GM21526 (cell line): ENCODE measurements around the gene SKOR1.

Experiments used
- ATAC-seq: cut with Tn5 transposase; IDR thresholded peaks from one replicate; pipeline ENCODE4 v1.9.1; 2021; ENCODE audit warnings: moderate library complexity; ENCODE audit not compliant: unreplicated experiment, low FRiP score

The SKOR1 gene

DNA sequence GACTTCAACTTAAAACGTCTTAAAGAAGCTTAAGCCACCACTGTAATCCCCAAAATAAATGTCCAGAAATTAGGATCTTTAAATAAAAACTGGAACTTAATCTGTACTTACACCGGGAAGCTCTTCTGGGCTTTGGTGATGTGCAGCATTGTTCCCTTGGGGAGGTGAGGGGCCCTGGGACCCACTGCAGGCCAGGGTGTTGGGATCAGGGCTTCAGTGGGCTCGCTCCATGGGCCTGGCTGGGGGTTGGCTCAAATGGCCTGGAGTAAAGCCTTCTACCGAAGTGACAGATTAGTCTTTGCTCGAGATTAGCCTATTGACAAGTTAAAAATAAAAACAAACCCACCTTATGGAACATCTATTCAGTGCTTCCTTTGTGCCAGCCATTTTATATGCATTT lies 20.7 kb downstream of the SKOR1 start:
- no peak for ATAC-seq

DNA sequence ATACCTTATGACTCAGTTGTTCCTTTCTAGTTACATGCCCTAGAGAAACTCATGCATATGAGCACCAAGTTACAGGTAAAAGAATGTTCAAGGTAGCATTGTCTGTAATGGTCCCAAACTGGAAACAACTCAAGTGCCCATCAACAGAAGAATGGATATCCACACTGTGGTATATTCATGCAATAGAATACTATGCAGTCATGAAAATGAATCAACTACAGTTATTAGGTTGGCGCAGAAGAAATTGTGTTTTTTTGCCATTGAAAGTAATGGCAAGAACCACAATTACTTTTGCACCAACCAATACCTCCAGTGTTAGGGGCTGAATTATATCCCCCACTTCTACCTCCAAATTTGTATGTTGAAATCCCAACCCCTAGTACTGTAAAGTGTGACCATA lies 24.2 kb downstream of the SKOR1 start:
- ATAC-seq, result no peak

DNA sequence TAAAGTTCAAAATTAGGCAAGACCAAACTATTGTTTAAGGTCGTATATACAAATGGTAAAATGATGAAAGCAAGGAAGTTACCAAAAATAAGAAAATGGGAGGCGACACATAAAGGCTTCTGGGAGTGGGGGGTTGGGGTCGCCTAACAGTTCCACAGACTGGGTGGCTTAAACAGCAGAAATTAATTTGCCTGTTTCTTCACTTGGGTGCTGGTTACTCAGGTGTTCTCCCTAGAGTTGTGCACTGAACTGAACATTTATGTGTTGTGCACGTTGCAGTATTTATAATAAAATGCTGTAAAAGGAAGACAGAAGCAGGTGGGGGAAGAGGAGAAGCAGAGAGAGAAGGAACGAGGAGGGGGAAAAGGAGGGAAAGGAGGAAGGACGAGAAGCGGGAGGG lies 25.0 kb downstream of the SKOR1 start:
- no peak for ATAC-seq

DNA sequence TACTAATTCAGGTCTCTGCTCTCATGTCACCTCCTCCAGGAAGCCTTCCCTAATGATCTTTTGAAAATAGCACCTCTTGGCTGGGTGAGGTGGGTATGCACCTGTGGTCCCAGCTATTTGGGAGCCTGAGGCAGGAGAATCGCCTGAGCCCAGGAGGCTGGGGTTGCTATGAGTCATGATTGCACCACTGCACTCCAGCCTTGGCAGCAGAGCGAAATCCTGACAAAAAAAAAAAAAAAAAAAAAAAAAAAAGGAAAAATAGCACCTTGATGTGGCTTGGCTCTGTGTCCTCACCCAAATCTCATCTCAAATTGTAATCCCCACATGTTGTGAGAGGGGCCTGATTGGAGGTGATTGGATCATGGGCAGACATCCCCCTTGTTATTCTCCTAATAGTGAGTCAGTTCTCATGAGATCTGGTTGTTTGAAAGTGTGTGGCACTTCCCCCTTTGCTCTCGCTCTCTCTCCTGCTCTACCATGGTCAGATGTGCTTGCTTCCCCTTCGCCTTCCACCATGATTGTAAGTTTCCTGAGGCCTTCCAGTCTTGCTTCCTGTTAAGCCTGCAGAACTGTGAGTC lies 25.8 kb downstream of the SKOR1 start:
- no peak for ATAC-seq

DNA sequence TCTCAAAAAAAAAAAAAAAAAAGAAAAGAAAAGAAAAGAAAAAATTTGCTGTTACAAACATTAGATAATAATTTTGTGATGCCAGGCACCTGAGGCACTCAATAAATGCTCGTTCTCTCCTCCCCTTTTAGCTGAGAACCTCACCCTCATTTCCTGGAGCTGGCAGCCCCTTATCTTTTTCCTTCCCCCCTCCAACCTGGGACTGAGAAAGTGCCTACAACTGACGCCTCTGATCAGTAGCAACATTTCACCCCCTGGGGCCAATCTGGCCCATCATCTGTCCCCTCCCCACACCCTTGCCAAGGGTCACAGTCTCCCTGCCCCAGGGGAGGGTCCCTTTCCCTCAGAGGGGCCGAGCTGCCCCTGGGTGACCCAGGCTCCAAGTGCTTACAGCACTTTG lies 27.1 kb downstream of the SKOR1 start:
- no peak for ATAC-seq

DNA sequence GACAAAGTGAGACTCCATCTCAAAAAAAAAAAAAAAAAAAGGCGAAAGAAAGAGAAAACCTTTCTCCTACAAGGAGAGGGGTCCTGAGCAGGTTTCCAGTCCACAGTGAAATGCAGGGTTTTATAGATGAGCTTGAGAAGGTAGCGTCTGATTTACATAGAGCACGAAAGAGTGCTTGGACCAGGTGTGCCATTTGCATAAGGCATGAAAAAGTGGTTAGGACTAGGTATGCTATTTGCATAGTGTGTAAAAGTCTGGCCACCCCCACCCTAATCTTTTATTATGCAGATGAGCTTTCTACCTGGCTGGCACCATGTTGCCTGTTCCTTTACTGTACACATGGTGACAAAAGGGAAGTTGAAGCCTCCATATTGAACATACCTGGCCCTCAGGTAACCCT lies 28.1 kb downstream of the SKOR1 start:
- ATAC-seq, result no peak

DNA sequence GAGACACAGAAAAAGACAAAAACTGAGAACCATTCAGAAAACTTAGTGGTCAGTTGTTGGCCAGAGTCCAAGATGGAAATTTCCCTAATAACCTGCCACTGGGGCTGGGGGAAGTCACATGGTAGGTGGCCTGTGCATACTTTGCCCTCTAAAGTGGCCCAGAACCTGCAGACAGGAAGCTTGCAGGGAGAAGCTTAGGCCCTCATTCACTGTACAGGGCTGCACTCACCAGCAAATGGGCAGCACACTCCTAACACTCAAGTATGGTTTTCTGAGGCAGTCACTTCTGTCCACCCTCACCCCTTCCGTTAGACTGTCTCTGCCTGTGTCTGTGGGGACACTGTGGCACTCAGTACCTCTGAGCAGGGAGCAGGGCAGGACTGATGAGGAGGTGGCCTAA lies 29.0 kb downstream of the SKOR1 start:
- ATAC-seq, result no peak

DNA sequence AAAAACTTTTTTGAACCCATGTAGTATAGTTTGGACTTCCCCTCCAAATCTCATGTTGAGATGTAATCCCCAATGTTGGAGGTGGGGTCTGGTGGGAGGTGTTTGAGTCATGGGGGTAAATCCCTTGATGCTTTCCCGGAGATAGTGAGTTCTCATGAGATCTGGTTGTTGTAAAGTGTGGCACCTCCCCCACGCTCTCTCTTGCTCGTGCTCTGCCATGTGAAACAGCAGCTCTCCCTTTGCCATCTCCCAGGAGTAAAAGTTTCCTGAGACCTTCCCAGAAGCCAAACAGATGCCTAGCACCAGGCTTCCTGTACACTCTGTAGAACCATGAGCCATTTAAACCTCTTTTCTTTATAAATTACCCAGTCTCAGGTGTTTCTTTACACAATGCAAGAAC lies 30.5 kb downstream of the SKOR1 start:
- no peak for ATAC-seq

DNA sequence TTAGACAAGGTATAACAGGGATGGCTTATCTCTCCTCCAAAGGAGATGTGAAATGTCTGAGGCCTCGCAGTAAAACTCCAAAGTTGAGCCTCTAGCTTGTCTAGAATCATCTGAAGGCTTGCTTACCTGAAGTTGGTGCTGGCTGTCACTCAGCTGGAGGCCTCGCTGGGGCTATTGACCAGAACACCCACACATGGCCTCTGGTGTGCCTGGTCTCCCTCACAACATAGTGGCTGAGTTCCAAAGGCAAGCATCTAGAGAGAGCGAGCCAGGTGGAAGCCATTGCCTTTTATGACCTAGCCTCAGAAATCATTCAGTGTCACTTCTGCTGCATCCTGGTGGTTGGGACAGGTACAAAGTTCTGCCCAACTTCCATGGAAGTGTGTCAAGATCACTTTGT lies 31.9 kb downstream of the SKOR1 start:
- no peak for ATAC-seq

DNA sequence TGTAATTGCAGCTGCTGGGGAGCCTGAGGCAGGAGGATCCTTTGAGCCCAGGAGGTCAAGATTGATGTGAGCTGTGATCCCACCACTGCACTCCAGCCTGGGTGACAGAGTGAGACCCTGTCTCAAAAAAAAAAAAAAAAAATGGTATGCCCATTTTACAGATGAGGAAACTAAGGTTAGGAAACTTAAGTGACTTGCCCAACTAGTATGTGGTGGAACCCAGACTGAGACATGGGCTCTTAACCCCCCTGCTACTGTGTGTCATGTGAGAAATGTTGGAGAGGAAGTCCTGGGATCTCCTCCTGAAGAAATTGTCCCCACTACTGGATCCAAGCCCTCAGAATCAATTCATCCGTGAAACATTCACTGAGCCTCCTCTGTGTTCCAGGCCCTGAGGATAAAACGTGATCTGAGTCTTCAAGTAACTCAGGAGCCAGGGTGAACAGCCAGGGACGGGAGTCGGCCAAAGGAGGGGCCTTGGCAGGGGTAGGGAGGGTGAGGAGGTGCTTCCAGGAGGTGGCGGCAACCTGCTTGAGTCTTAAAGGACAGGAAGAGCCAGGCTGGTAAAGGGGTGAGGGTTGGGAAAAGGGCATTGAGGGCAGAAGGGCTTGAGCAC lies 34.1 kb downstream of the SKOR1 start:
- ATAC-seq, result no peak

DNA sequence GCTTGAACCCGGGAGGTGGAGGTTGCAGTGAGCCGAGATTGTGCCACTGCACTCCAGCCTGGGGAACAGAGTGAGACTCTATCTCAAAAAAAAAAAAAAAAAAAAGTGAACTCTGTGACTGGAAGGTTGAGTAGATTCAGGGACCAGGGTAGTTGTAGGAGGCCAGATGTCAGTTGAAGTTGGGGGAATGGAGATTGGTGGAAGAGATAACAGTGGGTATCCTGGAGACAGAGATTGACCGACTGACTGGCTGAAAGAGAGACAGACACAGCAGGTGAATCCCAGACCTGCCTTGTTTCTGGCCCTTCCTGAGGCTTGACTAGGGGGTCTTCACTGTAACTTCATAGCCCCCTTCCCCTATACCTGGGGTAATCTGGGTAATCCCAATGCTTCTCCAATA lies 36.7 kb downstream of the SKOR1 start:
- no peak for ATAC-seq

DNA sequence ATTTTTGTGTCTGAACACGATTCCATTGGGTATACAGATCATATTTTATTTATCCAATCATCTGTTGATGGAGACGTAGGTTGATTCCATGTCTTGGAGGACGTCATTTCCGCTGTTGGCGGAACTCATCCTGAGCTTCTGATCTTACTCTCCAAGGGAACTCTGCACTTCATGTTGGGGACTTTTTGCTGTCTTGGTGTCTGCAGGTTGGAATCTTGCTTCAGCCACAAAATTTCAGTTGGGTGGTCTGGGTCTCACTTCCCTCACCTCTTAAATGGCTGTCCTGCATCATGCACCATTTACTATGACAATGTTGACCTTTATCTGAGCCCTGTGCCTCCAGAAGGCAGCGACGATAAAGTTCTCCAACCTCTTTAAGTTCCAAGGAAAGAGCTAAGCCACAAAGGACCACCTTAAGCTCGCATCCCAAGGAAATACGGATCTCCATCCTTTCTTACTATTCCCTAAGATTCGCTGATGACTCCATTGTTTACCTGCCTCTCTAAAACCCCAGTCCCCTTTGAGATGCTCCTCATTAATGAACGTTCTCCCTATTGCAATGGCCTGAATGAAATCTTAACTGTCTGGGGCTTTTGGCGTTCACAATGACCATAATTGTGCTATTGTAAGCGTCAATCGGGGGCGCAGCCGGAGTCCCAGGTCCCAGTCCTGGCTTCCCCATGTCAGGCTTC lies 37.6 kb downstream of the SKOR1 start:
- ATAC-seq, result peak; percentile 26

DNA sequence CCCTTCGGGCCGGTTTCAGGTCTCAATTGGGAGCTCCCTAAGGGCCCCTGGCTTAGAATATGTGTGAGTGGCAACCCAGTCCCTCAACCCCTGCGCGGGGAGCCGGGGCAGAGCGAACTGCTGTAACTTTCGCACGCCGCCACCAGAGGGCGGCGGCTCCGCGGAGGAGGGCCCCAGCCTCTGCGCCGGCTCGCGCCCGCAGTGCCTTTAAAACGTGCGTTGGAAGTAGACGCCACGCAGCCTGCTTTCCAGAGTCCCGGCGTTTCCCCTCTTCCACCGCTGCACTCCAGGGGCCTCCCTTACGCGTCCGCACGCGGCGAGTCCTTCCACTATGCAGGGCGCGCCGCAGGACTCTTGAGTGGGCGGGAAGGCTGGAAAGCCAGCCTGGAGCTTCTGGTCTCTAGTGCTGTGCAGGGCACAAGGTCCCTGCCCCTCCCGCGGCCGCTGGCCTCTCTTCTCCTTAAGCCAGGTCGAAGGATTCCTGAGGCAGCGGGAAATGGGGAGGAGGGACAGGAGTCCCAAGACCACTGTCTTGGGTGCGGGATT lies 38.2 kb downstream of the SKOR1 start:
- ATAC-seq, result peak; percentile 68

DNA sequence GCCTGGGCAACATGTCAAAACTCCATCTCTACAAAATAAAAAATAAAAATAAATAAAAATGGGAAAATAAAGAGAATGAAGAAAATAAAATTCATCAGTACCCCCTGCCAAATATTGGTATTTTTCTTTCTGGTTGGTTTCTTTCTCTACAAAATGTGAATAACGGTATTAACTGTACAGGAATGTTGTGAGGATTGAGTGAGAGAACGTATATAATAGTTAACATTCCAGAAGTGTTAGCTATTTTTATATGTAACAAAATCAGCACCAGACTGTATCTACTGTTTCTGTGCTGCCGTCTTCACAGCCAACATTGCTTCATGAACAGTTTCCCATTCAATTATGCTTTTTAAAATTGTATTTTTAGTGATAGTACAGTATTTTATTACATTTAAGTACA lies 40.0 kb downstream of the SKOR1 start:
- no peak for ATAC-seq

DNA sequence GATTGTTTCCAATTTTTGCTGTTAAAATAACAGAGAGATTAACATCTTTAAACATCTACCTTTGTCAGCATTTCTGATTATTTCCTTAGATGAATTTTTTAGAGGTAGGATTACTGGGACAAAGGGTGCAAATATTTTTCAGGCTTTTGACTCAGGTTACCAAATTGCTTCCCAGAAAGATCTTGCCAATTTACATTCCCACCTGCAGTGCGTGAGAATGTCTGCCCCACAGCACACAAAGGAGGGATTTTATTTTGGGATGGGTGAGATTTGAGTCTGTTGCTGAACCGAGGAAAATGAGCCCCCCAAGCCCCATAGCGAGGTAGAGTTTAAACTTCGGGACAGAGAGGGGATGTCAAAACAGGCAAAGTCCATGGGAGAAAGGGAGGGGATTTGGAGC lies 40.5 kb downstream of the SKOR1 start:
- no peak for ATAC-seq

DNA sequence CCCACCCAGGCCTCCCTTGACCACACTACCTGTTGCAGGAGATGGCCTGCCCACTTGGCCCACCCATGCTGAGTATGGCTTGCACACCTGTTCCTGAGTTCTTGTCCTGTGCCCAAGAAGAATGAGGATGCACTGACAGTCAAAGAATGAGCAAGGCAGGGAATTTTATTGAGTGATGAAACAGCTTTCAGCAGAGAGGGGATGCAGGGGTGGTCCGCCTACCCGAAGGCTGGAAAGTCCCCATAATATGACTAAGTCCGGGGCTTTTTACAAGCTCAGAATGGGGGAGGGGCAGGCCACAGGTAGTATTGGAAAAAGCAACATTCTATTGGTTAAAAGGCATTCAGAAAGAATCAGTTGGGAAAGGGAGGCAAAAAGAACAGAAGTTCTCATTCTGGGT lies 44.4 kb downstream of the SKOR1 start:
- ATAC-seq, result no peak

DNA sequence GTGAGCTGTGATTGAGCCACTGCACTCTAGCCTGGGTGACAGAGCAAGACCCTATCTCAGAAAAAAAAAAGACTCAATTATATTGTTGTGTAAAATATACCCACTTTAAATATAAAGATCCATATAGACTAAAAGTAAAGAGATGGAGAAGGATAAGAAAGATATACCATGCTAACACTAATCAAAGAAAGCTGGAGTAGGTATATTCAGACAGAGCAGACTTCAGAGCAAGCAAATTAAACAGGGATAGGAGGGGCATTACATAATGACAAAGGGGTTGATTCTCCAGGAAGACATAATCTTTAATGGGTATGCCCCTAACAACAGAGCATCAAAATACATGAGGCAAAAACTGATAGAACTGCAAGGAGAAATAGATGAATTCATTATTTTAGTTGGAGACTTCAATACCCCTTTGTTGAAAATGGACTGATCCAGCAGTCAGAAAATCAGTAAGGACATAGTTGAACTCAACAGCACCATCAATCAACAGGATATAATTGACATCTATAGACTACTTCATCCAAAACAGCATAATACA lies 45.6 kb downstream of the SKOR1 start:
- ATAC-seq, result no peak

DNA sequence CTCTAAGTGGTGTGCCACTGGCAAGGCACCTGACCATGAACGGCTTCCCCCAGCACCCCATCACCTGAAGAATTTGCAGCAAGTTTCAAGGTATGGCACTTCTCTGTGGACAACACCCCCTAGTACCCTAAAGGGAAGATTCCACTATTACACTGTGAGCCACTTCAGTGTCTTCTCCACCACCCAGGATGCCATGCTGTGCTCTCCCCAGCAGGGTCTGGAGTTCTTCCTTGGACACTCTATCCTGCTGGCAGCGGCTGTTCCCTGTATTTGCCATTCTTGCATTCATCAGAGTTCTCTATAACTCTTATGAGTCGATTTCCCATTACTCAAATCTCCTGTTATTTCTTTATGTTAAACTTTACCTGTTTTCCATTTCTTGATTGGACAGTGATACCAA lies 48.5 kb downstream of the SKOR1 start:
- ATAC-seq, result no peak

DNA sequence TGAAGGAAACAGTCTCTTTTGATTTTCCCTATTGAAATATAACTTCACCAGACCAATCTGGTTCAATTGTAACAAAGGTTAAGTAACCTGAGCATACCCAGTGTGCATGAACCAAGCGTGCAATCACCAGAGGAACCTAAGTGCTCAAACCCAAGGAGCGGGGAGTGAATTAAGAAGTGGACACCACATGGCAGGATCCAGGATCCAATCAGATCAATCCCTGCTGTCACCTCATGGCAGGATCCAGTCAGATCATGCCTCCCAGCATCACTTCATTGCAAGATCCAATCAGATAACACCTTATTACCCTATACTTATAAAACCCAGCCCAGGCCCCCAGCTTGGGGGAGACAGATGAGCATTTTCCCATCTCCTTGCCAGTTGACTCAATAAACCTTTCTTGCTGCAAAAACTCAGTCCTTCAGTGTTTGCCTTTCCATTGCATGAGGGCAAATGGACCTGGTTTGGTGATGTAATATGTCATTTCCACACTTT lies 53.5 kb downstream of the SKOR1 start:
- ATAC-seq, result no peak

DNA sequence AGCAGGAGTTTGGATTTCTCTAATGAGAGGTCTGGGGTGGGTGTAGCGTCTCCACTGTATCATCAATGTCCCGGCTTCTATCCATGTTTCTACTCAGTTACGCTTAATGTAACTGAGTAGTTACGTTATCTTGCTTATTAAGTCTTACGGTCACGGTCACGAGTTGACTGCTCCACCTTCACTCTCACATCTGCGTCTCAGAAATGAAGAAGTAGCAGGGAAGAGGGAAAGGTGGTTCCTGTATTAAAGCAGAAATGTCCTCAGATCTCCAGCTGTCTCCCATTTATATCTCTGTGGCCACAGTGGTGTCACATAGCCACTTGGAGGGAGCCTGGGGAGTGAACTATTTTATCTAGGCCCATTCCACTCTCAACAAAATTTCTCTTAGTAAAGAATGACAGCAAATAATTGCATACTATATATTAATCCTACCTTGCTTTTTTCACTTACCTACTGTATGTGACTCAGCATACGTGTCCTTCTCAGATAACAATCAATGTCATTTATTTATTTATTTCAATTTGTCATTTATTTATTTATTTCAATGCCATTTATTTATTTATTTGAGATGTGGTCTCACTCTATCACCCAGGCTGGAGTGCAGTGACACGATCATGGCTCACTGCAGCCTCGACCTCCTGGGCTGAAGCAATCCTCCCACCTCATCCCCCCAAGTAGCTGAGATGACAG lies 54.3 kb downstream of the SKOR1 start:
- ATAC-seq, result no peak

DNA sequence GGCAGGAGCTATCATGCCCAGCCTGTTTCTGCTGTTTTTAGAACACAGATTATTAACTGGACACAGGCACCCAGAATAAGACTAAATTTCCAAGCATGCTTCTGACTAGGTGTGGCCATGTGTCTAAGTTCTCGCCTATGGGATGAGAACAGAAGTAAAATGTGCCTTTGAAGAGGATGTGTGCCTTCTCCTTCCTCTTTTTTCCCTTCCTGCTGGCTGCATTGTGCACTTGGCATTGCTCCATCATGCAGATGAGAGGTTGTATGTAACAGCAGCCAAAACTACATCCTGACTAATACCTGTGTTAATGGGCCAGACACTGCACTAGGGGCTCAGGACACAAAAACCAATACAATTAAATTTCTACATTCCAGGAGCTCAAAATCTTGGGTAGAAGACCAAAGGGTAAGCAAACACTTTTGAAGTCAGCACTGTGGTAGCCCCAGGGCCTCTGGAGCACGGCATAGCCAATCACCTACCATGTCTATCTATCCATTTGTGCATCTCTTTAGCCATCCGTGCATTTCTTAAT lies 55.4 kb downstream of the SKOR1 start:
- no peak for ATAC-seq
